Stimulated activated CD4-positive, alpha-beta T cell treated with anti-CD3 and anti-CD28 coated beads, TNF-alpha, amount 100 ng/mL, for 48 hours (primary cell): ENCODE data around the gene CDCA4.

Experiments
- DNase-seq, 3 donors: peaks; one replicate each; pipeline ENCODE4 v3.0.0-alpha.2; 2020; ENCODE audit warnings: low read depth in 3 of 3

CDCA4 gene

DNA sequence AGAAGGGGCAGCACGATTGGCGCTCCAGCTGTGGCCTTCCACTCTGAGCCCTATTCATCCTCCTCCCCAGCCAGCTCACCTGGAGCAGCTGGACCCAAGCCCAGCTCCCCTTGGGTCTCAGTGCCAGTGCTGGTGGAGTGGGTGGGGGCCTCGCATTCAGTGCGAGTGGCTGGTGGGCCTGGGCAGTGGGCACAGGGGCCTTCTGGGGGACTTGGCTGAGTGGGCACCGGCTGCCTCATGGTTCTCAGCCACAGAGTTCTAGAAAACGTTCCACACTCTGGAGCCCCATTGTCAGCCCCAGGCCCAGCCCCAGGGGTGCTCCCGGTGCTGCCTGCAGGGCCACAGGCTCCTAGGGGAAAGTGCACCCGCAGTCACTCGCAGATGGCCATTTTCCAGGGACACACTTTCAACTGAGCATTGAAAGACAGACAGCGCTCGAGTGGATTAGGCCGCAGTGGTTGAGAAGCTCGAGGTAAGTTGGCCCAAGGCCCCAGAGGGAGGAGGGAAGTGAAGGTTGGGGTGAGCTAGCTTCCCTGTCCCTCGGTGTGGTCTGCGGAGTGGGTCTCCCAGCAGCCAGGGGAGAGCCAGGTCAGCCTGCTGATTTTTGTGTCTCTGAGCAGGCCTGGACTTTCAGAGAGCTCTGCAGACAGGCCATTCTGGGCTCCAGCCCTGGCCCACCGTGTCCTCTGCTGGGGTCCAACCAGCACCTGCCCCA lies 31.5 kb downstream of the CDCA4 start:
- no peak for DNase-seq

DNA sequence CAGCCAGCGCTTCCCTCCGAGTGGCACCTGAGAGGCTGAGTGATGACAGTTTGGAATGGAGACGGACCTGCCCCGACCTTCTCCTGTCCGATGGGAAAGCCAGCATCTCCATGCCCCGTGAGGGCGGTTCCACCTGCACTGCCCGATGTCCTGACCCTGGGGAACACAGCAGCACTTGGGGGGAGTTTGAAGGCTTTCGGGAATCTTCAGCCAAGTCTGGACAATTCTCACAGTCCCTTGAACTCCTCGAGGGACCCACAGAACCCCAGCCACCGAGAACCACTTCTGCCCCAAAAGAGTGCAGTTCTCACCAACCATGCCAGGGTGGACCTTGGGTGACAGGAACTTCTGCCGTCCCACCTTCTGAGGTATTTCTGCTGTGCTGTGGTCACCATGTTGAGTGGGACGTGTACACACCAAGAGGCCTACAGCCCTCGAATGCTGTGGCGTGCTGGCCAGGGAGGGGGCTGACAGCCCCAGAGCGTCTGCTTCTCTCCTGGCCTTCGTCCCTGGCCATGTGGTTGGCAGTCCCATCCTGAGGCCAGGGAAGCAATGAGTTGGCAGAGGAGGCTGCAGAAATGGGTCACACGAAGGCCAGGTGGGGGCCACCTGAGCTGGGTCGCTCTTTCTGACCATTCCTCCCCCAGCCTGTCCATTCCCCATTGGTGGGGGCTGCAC lies 34.3 kb downstream of the CDCA4 start:
- no peak for DNase-seq

DNA sequence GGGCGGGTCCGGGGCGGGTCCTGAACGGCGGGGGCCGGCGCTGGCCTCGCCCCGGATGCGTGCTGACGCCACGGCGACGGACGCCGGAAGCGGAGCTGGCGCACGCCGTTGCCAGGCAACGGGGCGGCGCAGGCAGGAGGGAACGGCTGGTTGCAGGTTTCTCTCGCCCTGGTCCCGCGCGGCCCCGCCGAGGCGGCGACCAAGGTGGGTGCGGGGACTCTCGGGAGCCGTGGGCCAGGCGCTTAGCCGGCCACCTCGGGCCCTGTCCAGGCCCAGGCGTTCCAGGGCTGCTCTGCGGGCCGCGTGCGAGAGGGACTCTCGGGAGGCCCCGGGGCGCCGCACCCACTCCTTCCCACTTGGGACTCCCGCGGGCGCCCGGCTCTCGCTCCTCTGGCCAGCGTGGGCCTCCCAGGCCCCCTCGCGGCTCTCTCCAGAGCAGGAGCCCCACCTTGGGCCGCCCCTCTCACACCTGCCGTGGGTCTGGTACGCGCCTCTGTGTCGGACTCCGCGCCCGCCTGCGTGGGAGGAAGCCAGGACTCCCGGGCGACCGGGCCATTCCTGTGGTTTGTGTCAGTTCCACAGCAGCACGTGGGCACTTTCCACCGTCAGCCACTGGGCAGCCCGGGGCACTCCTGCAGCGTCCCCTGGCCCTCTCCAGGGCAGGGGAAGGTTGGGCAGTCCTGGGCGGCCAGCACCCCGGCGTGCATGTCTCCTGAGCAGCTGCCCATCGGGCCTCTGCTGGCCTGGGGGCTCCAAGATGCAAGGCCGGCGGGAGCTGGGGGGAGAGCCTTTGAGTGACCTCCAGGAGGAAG lies 35.0 kb downstream of the CDCA4 start, which contains the start of gene CLBA1:
Gene CLBA1 (plus strand): TSS at position 114 of the 812 bp plus-strand sequence. CDS start 644 bp downstream, at position 758.
- peak; percentile 73 to 85 (median 77) for DNase-seq

DNA sequence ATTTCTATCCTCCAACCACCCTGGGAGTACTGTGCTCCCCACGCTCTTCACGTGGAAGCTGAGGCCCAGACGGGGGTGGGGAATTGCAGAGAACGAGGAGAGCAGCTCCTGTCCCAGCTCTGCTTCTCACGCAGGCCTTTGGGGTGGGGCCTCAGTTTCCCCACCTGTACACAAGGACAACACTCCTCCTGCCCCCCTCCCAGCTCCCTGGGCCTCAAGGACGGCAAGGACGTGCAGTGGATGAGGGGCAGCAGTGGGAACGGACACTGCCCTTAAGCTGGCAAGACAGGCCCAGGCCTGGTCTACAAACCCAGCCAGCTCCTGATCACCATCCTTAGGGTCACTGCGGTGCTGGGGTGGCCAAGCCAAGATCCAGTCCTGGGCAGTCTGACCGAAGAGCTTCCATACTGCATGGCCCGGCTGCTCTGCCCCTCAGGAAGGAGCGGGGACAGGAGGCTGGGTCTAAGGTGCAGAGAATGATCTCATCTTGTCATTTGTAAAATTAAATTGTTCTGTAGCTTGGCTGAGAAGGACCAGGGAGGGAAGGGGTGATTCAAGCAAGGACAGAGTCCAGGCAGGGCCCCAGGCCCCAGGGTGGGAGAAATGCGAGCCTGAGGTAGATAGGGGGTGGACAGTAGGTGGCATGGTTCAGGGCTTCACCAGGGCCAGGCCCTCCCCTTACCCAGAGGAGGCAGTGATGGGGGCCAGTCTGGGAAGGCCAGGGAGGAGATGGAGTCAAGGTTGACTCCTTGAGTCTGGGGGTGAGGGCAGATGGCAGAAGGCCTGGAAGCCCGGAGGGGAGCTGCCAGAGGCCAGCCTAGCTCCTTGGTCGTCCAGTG lies 36.6 kb downstream of the CDCA4 start:
- no peak for DNase-seq

DNA sequence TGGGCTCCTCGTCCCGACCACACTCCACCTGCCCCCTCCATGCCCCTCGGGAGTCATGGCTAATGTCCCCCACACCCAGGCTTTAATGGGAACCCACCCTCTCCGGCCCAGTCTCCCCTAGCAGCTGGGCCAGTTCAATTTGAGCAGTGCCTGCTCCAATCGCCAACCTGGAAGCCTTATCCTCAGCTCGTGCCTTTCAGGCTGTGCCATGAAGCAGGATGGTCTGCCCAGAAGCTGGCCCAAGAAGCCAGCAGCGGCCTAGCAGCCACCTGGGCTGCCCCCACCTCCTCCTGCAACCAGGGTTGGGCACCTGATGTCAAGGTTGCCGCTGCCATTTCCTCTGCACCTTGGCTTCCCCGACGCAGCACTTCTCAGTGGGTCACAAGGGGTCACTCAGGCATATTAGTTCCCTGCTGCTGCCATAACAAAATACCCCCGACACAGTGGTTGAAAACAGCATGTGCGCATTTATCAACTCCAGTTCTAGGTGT lies 37.6 kb downstream of the CDCA4 start:
- no peak for DNase-seq

DNA sequence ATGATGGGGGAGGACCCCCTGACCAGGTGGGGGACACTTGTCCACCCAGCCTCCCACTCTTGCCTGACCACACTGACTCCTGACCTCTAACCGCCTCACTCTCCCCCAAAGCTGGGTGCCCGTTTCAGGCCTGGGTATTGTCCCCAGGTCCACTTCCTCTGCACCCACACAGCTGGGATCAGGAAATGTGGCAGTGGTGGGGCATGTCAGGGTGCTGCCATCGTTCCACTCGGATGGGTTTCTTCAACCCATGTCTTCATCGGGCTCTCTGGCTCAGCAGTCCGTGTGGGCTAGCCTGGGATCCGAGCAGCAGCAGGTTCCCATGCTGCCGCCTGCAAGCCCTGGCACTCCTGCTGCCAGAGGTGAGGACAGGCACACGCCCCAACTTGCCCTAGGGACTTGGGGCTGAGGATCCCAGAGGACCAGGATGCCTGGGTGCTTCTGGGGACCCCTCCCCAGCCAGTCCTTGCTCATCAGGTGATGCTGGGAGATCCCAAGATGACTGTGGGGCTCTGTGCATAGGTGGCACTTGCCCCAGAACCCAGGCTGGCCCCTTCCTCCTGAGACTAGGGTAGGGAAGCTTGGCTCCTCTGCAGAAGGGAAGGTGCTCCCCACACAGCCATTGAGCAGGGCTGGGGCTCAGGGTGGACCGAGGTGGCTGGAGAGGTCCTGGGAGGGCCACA lies 38.2 kb downstream of the CDCA4 start:
- DNase-seq, result no peak

DNA sequence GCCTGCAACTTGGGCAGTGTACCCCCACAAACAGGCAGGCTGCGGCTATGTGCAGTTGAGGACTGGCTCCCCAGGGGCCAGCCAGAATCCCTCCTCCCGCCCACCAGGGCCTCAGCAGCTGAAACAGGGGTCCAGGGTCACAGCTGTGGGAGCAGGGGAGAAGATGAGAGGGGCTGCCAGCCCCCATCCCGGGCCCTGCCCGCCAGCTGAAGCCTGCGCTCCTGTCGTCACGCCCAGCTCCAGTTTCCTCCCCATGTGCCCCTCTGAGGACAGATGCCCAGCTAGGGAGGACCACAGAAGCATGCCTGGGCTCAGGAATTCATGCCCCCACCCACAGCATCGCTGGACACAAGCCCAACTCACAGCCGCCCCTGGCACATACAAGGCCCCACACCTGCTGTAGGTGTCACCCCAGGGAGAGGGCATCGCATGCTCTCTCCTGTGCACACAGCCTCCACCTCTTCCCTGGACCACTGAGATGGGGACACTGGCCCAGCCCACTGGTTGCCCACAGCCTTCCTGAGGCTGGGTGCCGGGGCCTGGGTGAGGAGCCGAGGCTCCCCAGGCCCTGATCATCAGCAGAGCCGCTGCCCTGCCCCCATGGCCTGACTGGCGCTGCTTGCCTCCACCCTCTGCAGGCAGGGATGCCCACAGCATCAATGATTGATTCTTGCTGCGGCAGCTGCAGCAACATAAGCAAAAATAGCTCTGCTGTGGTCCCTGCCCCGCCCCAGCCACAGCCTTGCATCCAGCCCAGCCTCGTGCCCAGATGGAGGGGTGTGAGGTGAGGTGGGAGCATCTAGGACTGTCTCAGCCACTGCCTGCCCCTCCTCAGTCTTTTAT lies 39.0 kb downstream of the CDCA4 start:
- DNase-seq, result no peak

DNA sequence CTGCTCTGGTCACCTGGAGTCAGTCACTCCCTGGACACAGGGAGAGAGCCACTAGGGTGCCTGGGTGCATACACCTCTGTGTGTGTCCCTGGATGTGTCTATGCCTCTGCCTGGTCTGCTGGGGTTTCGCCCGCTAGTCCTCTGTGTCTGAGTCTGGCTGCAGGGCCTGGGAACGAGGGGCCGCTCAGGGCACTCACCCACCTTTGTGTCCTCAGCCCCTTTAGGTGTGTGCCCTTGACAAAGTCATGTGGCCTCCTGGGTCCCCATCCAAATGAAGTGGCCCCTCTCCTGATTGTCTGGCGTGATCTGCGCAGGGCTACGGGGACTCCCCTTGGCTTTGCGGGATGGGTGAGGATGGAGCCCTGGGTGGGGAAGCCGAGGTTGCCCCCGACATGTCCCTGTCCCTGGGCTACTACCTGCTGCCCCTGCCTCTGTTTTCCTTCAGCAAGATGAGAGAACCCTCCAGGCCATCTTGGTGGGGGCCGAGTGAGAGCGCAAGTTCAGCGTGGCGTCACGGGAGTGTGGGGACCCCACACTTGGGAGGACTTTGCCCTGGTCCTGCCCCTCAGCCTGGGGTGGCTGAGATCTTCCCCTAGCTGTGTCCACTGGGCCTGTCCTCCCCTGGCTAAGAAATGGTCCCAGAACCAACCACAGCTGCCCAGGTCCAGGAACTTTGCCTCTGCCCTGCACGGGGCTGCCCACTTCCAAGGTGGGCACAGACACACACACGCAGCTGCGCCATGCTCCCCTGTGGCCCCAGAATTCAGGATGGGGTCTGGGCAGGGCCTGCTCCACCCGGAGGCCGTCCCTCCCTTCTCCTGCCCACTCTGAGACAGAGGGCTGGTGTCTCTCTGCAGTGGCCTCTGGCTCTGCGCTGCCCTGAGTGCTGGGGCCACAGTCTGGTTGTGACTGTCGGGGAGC lies 40.0 kb downstream of the CDCA4 start:
- DNase-seq, result no peak

DNA sequence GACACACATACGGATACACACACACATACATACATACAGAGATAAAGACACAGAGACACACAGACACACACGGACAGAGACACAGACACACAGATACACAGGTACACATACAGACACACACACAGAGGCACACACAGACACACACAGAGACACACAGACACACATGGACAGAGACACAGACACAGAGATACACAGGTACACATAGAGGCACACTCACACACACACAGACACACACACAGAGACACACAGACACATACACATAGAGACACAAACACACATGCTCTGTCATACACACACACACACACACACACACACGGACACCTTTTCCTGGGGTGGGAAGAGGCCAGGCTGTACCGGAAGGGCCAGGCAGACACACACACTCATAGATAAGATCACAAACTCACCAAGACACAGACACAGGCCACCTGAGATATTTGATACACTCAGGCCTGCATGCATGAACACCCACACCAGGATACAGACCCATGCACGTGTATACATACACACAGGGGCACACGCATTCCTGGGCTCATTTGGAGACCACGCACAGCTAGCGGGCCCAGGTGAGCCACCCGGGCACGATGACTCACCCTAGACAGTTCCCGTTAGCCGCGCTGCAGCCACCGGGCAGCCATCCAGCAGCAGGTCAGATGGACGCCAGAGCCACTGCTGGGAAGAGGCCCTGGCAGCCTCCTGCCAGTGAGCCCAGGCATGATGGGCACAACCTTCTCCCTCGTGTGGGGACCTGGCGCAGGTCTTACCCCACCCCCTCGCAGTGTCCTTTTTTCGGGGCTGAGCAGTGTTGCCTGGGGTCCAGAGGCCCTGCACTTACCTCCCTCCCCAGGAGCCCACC lies 40.9 kb downstream of the CDCA4 start:
- no peak for DNase-seq

DNA sequence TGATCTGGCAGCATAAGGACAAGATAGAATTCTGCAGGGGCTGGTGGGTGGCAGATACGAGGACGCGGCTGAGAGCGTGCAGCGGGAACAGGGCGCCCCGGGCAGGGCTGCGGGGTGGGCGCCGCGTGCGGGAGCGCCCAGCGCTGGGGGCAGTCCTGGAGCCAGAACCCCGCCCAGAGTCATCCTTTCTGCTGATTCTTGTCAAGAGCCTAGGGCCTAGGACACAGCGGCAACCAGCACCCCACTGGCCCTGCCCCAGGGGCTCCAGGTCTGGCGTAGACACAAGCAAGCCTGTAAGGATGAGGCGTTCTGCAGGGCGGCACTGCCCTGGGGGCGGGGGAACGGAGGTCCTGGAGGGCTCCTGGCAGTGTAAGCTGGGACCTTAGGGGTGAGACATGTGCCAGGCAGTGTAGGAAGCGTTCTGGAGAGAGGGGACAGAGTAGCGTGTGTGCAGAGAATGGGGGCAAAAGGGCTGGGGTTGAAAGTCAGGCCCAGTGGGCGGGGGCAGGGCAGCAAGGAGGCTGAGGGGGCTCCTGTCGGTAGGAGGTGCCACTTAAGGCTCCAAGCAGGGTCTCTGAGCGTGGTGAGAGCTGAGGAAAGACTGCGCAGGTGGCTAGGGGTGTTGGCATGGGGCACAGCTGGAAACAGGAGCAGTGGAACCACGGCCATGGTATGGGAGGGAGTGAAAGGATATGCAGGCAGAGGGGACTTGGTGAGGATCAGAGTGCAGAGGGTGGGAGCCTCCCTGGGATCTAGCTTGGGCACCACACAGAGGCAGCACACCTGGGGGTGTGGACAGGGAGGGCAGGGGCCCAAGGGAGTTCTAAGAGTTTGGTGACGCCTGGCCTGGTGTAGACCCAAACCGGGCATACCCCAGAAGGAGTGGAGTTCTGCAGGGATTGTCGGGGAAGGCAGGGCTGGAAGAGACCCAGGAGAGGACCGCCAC lies 41.9 kb downstream of the CDCA4 start:
- no peak for DNase-seq

DNA sequence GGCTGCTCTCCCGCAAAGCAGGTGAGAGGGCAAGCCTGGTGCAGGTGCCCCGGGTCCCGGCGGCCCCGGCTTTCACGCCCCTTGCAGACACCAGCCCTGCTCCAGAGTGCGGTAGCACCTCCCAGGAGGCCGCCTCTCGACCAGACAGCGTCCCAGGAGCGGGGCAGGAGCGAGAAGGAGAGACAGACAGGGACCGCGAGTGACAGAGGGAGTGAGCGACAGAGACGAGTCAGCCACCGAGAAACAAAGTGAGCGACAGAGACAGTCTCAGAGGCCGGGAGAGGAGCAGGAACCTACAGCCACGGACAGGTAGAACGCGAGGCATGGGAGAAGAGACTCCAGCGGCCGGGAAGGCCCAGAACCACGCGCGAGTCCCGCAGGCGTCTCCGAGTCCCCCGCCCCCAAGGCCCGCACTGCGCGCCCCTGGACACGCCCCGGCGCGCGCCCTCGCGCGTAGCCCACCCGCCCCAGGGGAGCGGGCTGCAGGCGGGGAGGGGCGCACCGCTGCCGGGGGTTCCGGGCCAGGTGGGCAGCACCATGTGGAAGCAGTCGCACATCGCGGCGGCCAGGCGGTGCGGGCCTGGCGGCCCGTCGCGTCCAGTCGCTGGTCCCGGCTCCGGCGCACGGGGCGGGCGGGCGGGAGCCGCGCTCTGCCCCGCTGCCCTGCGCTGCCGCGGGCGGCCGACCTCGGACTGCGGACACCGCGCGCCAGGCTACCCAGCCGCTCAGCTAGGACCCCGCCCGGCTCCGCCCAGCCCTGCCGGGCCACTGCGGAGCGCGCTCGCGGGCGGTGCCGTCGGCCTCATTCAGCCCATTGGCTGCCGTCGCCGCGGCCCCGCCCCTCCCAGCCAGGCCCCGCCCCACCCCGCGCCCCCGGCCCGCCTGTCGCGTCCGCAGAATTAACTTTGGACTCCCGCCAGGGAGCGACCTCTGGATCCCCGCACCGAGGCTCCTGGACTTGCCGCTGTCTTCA lies 42.9 kb downstream of the CDCA4 start, which contains the start of gene AHNAK2:
Gene AHNAK2 (minus strand): TSS at position 694 of the 973 bp plus-strand sequence. CDS start 137 bp downstream, at position 557.
- DNase-seq, result peak; percentile 26 to 44 (median 29)

DNA sequence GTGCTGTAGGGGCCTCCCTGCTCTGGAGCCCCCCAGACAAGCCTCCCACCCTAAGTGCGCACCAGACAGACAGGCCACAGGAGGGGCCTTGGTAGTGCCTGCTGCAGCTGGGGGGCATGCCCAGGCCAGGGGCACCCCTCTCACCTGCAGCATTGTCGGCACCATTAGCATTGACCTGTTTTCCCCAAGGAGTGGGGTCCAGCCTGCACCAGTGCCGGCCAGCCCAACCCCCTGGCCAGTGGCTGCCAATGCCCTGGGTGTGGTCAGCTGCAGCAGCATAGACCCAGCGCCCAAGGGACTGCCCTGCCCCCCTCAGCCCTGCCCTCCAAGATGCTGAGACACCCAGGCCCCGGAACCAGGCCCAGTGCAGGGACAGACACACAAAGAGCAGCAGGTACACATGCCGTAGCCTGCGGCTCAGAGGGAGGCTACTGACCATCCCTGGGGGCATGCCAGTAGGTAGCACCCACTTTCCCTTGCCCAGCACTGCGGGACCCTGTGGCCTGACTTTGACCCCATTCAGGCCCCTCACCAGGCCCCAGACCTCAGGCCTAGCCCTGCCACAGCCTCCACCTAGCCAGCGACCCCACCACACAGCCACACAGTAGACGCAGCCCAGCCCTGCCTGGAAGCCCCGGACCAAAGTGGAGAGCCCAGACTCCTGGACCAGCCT lies 43.7 kb downstream of the CDCA4 start:
- no peak for DNase-seq

DNA sequence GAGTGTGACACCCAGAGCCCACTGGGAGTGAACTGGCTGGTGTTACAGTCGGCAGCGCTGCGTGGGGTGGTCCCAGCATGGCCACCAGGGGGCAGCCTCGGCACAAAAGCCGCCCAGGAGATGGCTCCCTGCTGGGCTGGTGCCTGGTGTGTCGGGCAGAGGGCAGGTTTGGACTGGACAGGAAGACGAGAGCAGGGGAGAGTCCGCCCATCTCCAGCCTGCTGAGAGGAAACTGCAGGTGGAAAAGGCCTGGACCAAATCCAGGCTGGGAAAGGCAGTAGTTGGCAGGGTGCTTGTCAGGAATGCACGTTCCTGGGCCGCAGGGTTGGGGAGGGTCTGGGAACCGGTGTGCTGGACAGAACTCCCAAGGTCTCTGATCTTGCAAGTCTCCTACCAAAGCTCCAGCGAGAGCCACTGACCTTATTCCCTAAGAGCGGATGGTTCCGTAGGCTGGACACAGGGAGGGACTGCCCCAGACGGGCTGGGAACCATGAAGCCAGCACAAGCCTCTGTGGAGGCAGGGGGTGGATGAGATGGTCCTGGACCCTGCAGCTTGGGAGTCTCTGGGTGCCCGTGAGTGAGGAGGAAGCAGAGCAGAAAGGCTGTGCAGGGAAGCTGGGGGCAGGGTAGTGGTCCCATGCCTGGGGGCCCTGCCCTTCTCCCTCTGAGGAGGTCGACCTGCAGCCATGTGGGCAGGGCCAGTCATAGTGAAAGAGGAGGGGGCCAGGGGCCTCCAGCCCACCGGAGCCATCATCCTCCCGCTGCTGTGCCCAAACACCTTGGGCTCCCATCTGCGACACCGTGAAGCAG lies 44.5 kb downstream of the CDCA4 start:
- DNase-seq, result peak; percentile 74 to 88 (median 82)
